ENCODE results near the gene SLC6A18. TPM values are rescaled to one million over a fixed set of nuclear protein-coding genes. Genes with fewer than 3 reads are reported as not detected.

Gene SLC6A18
- total RNA-seq, 2 donors from 2014 or later = not detected

GRCh38 chr5:1242733-1243486 lies 17.7 kb downstream of the SLC6A18 start:
- no peaks in the 10 kb centered on the region for H3K9me3 ChIP-seq
- ATAC-seq (no peak), DNase-seq (no peak)
- TF ChIP-seq POLR2A (IDR thresholded peaks at IDR 0.05) (no peak), CTCF (IDR thresholded peaks at IDR 0.05) (no peak)
- no peaks in the 10 kb centered on the region for H3K36me3 ChIP-seq (replicated peaks in 1 of 2; ENCODE audit: insufficient read depth in 1 of 2, low read depth in 2 of 2)
- intact Hi-C loops (cut with DNase I) = no loop called here
- WGBS, 2 donors = 54 to 68% methylated on average over 5 to 13 of the region's 14 CpGs
- H3K4me1 ChIP-seq = peaks cover 9% of the 10 kb centered on the region
- peaks cover 0 to 19% of the 10 kb centered on the region in 2 donors for H3K27me3 ChIP-seq
- no peak overlapping the region for H3K4me3 ChIP-seq
- H3K27ac ChIP-seq = no peak overlapping the region

DNA sequence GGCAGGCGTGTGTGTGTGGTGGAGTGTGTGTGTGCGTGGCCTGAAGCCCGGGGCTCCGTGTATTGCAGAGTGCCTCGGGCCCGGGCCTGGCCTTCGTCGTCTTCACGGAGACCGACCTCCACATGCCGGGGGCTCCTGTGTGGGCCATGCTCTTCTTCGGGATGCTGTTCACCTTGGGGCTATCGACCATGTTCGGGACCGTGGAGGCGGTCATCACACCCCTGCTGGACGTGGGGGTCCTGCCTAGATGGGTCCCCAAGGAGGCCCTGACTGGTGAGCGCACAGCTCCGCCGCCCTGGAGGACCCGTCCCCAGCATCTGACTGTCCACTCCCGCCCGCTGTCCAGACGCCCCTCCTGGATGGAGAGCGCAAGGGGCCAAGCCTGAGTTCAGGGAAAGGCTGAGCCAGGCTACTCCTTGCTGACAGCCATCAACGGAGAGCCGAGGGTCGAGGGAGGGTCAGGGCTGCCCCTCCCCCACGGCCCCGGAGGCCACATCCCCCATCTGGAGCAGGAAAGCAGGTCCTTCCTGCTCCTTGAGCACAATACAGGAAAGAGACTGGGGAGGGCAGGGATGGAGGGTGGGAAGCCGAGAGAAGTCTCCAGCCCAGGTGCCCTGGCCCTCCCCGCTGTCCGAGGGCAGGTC lies 18.4 kb downstream of the SLC6A18 start:
- 20 to 50% methylated on average over 3 to 33 of the region's 33 CpGs for WGBS, 2 donors
- Histone ChIP-seq H3K9me3 (no peaks in the 10 kb centered on the region), H3K4me1 (peaks cover 9% of the 10 kb centered on the region), H3K27me3 (peaks cover 0 to 19% of the 10 kb centered on the region in 2 donors), H3K4me3 (no peak overlapping the region), H3K27ac (no peak overlapping the region), H3K36me3 (replicated peaks in 1 of 2; ENCODE audit: insufficient read depth in 1 of 2, low read depth in 2 of 2) (no peaks in the 10 kb centered on the region)
- DNase-seq (no peak), ATAC-seq (no peak)
- intact Hi-C loops (cut with DNase I) = no loop called here
- TF ChIP-seq CTCF (IDR thresholded peaks at IDR 0.05) (no peak), POLR2A (IDR thresholded peaks at IDR 0.05) (no peak)

DNA sequence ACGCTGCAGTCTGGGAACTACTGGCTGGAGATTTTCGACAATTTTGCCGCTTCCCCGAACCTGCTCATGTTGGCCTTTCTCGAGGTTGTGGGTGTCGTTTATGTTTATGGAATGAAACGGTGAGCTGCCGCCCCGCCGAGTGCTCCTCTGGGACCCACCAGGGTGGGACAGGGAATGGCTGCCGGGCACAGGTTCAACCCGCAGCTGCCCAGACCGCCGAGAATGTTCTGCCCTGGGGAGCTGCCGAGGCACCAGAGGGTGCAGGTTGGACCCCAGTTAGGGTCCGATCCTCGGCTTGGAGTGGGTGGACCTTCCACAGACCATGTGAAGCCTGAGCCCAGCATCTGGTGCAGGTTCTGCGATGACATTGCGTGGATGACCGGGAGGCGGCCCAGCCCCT lies 19.1 kb downstream of the SLC6A18 start:
- peaks cover 0 to 19% of the 10 kb centered on the region in 2 donors for H3K27me3 ChIP-seq
- peaks cover 9% of the 10 kb centered on the region for H3K4me1 ChIP-seq
- DNase-seq = no peak
- intact Hi-C loops (cut with DNase I) = no loop called here
- WGBS, 2 donors = 33 to 54% methylated on average over 9 to 21 of the region's 21 CpGs
- no peaks in the 10 kb centered on the region for H3K9me3 ChIP-seq
- TF ChIP-seq POLR2A (IDR thresholded peaks at IDR 0.05) = no peak
- TF ChIP-seq CTCF (IDR thresholded peaks at IDR 0.05) = no peak
- no peaks in the 10 kb centered on the region for H3K36me3 ChIP-seq (replicated peaks in 1 of 2; ENCODE audit: insufficient read depth in 1 of 2, low read depth in 2 of 2)
- H3K4me3 ChIP-seq = no peak overlapping the region
- H3K27ac ChIP-seq = no peak overlapping the region
- ATAC-seq = no peak

DNA sequence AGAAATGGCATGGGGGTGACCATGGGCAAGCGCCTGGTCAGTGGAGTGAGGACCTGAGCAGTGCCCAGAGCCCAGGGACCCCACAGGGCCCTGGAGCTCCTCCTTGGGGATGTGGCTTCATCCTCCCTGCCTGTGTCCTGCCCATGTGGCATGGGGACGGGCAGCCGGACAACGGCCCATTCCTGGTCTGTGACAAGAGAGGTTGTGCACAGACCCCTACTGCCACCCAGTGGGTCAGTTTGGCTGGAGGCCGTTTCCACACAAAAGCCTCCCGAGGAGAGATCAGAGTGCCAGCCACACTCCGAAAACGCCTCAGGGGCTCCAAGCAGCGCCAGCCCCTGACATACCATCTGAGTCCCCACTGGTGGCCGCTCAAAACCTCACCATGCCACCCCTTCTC lies 19.8 kb downstream of the SLC6A18 start:
- 25 to 38% methylated on average over 4 to 10 of the region's 10 CpGs for WGBS, 2 donors
- H3K27me3 ChIP-seq = peaks cover 0 to 19% of the 10 kb centered on the region in 2 donors

More for the DNA sequence above, 19.8 kb downstream of the SLC6A18 start:
- H3K4me1 ChIP-seq = peaks cover 9% of the 10 kb centered on the region
- peak in 2 of 4 donors; percentile 11 to 32 for DNase-seq
- no peak overlapping the region for H3K27ac ChIP-seq
- no peak overlapping the region for H3K4me3 ChIP-seq
- H3K36me3 ChIP-seq (replicated peaks in 1 of 2; ENCODE audit: insufficient read depth in 1 of 2, low read depth in 2 of 2) = no peaks in the 10 kb centered on the region
- H3K9me3 ChIP-seq = no peaks in the 10 kb centered on the region
- intact Hi-C loops (cut with DNase I) = no loop called here
- no peak for ATAC-seq
- TF ChIP-seq POLR2A (IDR thresholded peaks at IDR 0.05) (no peak), CTCF (IDR thresholded peaks at IDR 0.05) (peak in 2 of 7 experiments; percentile 7 to 29)
